Measurements from ENCODE around the gene SAMD14.

DNA sequence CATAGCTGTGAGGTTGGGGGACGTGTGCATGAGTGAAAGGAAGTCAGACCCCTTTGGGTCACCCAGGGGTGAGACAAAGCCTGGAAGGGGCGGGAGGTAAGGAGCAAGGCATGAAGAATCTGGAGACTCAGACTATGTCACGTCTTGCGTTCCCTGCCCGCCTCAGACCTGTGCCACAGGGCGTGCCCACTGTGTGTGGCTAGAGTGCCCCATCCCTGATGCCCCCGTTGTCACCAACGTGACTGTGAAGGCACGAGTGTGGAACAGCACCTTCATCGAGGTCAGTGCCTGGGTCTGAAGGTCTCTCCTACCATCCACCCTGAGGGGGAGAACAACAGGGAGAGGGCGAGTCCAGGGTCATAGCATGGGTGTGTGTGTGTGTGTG is 49.9 kb downstream of the SAMD14 start:
- TF ChIP-seq, protein P1, sequence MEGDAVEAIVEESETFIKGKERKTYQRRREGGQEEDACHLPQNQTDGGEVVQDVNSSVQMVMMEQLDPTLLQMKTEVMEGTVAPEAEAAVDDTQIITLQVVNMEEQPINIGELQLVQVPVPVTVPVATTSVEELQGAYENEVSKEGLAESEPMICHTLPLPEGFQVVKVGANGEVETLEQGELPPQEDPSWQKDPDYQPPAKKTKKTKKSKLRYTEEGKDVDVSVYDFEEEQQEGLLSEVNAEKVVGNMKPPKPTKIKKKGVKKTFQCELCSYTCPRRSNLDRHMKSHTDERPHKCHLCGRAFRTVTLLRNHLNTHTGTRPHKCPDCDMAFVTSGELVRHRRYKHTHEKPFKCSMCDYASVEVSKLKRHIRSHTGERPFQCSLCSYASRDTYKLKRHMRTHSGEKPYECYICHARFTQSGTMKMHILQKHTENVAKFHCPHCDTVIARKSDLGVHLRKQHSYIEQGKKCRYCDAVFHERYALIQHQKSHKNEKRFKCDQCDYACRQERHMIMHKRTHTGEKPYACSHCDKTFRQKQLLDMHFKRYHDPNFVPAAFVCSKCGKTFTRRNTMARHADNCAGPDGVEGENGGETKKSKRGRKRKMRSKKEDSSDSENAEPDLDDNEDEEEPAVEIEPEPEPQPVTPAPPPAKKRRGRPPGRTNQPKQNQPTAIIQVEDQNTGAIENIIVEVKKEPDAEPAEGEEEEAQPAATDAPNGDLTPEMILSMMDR (IDR thresholded peaks at IDR 0.05), result no peak
- TF ChIP-seq POLR2AphosphoS5 (IDR thresholded peaks at IDR 0.05), result no peak
